Fibroblast of the aortic adventitia (primary cell): ENCODE data around the gene C1orf52. TPM values are rescaled to one million over a fixed set of nuclear protein-coding genes. Genes with fewer than 3 reads are reported as not detected.

ENCODE experiments used
- DNase-seq: peaks from one replicate; pipeline ENCODE4 v3.0.0-alpha.2; 2010; ENCODE audit warnings: low read depth
- H3K4me3 ChIP-seq: 2 replicates; pipeline ENCODE4 v1.5.1; 2011; ENCODE audit warnings: low read depth, mild to moderate bottlenecking, control low read depth, low read length, moderate library complexity
- total RNA-seq: library from RNA; depleted of rRNA; stranded (reverse); fragments of >200 nt; gene quantifications from 2 replicates; pipeline ENCODE4 v1.2.3, GENCODE V29; 2012; ENCODE audit warnings: low replicate concordance
- TF ChIP-seq, protein P1 (sequence below): IDR thresholded peaks from 2 replicates; pipeline ENCODE4 v1.5.1; 2011; ENCODE audit warnings: mild to moderate bottlenecking, low read length, control low read depth, inconsistent platforms; ENCODE audit not compliant: insufficient read depth

C1orf52 gene
- total RNA-seq, 1 donor = 10.8 TPM

GRCh38 chr1:85289848-85290335 is 30.4 kb upstream of the C1orf52 start:
- DNase-seq = no peak
- no peak overlapping the region for H3K4me3 ChIP-seq
- TF ChIP-seq, protein P1, sequence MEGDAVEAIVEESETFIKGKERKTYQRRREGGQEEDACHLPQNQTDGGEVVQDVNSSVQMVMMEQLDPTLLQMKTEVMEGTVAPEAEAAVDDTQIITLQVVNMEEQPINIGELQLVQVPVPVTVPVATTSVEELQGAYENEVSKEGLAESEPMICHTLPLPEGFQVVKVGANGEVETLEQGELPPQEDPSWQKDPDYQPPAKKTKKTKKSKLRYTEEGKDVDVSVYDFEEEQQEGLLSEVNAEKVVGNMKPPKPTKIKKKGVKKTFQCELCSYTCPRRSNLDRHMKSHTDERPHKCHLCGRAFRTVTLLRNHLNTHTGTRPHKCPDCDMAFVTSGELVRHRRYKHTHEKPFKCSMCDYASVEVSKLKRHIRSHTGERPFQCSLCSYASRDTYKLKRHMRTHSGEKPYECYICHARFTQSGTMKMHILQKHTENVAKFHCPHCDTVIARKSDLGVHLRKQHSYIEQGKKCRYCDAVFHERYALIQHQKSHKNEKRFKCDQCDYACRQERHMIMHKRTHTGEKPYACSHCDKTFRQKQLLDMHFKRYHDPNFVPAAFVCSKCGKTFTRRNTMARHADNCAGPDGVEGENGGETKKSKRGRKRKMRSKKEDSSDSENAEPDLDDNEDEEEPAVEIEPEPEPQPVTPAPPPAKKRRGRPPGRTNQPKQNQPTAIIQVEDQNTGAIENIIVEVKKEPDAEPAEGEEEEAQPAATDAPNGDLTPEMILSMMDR = no peak

DNA sequence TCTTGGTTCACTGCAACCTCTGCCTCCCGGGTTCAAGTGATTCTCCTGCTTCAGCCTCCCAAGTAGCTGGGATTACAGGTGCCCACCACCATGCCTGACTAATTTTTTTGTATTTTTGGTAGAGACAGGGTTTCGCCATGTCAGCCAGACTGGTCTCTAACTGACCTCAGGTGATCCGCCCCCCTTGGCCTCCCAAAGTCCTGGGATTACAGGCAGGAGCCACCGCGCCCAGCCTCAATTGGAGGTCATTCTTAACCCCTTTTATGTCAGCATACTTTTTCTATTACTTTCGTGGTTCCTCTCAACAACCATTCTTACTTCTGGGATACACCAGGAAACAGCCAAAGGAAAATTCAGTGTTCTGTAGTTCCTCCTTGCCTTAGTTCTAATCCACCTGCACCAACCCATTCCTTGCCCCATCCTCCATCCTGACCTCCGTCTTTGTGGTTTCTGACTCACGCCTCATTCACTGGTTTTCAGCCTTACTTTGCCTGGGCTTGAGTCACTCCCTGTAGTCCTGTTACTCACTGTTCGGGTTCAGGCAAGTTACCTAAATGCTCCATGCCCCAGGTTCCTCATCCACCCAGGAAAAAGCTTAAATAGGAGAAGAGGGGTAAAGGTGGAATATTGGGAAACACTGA is 29.9 kb upstream of the C1orf52 start:
- H3K4me3 ChIP-seq = no peak overlapping the region
- peak; percentile 84 for DNase-seq
- TF ChIP-seq, protein P1 = no peak

GRCh38 chr1:85284202-85284601 is 24.7 kb upstream of the C1orf52 start:
- TF ChIP-seq, protein P1 = no peak
- no peak overlapping the region for H3K4me3 ChIP-seq
- no peak for DNase-seq

DNA sequence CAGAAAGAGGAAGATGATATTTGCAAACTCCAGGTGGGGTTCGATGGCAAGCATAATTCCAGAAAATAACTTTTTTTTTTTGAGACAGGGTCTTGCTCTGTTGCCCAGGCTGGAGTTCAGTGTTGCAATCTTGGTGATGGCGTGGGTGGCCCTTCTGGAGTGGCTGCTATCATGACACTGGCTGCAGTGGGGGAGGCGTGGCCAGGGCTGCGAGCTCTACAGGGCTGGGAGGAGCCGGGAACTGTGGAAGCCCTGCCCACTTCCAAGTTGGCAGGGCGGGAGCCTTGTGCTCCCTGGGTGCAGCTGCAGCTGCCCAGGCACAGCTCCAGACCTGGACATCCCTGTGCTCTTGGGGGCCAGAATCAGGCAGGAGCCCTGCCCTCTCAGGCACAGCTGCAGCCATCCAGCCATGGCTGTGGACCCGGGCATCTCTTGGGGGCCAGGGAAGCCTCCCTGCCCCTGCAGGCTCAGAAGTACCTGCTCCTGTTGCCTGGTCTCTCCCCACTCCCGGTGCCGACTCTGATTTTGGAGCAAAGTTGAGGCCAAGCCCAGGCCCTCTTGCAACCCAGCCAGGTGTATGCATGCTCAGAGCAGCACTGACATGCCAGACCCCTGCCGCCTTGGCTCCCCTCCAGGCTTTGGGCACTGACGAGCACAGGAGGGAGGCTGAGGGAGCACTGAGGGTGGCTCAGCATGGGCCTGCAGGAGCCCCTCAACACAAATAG is 24.2 kb upstream of the C1orf52 start:
- no peak overlapping the region for H3K4me3 ChIP-seq
- TF ChIP-seq, protein P1 = no peak
- DNase-seq = no peak

DNA sequence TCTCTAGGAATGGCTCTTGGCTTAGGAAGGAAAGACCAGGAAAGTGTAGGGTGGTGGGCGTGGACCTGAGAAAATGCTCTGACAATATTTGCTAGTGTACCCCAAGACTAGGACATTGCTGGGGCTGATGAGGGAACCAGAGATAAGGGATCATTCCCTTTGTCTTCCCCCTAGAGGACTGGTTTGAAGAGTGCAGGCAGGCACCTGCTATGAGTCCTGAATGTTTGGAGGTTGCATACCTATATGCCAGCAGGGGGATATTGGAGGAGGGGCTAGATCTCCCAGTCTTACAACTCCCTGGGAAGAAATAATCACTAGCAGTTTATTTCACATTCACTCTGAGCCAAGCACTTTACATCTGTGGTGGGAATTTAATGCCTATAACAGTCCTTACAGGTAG is 23.0 kb upstream of the C1orf52 start:
- no peak overlapping the region for H3K4me3 ChIP-seq
- TF ChIP-seq, protein P1 = no peak
- DNase-seq = no peak

DNA sequence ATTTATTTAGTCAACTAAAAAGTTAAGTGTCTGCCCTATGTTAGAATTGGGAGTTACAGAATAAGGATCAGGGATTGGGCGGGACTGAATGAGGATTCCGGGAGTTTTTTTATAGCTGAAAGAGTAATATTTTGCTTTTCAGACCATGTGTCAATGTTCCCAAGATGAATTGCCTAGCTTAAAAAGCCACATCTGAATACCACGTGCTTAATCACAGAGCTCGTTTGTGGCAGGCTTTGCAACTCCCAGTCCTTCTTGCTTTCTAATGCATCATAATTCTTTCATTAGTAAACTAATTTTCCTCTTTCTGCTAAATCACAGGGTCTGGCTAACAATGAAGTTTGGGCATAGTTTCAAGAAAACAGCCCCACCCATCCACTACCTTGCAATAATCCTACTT is 21.2 kb upstream of the C1orf52 start:
- TF ChIP-seq, protein P1 = no peak
- DNase-seq = peak; percentile 36
- no peak overlapping the region for H3K4me3 ChIP-seq
